ENCODE results near the gene KLHL20.
"Not testable (repeated sequence)": the region's sequence is repeated elsewhere in the genome, so short reads cannot be mapped to it uniquely, and the experiment has no call there.

The KLHL20 gene

DNA sequence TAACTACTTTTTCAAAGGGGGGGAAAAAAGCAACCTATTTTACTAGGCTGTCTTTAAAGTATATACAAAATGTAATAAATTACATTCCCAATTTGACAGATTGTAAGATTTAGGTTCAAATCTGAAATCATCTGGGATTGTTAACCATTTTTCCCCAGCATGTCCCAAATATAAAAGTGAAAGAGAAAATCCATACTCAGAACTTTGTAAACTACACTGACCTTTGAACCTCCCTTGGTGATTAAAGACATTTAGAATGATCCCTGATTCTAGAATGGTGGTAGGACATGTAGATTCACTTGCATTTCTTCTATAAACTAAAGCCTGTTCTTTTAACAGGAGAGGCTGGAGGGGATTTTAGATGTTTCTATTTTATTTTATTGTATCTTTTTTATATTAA lies 39.0 kb downstream of the KLHL20 start:
- DNase-seq (ENCODE audit: low read depth), result no peak

DNA sequence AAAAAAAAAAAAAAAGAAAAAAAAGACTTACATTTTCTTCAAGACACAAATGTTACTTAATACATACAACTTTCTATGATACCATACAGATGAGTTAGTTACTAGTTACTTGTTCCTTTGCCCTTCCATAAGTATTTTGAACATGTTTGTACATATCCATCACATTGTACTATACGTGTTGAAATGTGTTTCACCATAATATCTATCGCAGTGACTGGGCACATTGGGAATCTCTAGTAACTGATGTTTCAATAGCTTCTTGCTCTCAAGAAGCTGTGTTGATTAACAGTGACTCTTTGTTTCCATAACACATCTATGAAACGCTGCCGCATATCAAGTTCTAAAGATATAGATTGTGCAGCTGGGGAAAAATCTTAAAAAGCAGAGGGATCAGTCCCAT lies 42.9 kb downstream of the KLHL20 start:
- no peak for DNase-seq (ENCODE audit: low read depth)

DNA sequence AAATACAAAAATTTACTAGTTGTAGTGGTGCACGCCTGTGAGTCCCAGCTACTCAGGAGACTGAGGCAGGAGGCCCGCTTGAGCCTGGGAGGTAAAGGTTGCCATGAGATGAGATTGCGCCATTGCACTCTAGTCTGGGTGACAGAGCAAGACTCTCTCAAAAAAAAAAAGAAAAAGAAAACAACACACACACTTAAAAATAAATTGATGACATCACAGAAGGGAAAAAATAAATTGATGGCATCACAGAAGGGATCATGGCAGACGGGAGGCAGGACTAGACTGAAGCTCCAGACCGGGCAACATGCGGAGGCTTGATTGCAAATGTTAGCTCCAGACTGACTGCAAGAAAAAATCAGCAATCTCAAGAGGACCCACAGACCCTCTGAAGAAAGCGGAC lies 43.3 kb downstream of the KLHL20 start:
- DNase-seq (ENCODE audit: low read depth), result no peak

DNA sequence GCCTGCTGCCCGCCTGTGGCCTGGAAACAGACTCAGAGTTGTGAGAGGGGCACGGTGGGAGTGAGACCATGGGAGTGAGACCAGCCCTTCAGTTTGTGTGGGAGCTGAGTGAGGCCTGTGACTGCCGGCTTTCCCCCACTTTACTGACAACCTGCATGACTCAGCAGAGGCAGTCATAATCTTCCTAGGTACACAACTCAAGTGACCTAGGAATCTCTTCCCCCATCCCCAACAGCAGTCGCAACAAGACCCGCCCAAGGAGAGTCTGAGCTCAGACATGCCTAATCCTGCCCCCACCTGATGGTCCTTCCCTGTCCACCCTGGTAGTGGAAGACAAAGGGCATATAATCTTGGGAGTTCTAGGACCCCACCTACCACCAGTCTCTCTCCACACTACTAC lies 44.2 kb downstream of the KLHL20 start:
- DNase-seq (ENCODE audit: low read depth), result no peak

DNA sequence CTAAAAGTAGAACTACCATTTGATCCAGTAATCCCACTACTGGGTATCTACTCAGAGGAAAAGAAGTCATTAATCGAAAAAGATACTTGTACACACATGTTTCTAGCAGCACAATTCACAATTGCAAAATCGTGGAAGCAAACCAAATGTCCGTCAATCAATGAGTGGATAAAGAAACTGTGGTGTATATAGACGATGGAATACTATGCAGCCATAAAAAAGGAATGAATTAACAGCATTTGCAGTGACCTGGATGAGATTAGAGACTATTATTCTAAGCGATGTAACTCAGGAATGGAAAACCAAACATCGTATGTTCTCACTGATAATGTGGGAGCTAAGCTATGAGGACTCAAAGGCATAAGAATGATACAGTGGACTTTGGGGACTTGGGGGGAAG lies 49.5 kb downstream of the KLHL20 start:
- DNase-seq (ENCODE audit: low read depth), result not testable (repeated sequence)

DNA sequence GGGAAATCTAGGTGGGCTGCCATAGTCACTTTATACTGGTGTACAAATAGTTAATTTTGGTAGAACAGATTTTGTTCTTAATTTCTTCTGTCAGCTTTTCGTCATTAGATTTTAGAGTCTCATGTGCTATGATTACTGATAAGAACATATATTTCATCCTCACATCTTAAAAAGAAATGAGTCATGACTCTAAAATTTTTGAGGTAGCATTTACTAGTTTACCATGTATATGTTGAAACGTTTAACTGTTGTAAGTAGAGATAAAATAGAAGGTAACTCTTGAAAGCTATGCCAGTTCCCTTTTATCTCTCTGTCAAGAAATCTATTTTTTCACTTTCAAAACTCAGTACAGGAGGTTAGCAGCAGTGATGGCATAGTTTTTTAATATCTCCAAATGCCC lies 53.4 kb downstream of the KLHL20 start:
- no peak for DNase-seq (ENCODE audit: low read depth)

DNA sequence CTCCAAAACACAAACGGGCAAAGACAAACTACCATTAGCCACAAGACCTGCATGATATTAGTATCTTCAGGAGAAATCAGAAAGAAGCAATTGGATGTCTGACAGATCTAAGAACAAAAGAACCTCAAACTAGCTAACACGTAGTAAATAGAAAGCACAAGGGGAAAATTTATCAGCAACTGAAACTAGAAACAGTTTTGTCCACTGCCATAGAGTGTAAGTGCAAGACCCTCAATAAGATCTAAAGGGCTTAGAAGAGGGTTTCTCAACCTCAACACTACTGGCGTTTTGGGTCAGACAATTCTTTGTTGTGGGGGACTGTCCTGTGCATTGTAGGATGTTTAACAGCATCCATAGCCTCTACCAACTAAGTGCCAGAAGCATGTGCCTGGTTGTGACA lies 54.0 kb downstream of the KLHL20 start:
- no peak for DNase-seq (ENCODE audit: low read depth)

DNA sequence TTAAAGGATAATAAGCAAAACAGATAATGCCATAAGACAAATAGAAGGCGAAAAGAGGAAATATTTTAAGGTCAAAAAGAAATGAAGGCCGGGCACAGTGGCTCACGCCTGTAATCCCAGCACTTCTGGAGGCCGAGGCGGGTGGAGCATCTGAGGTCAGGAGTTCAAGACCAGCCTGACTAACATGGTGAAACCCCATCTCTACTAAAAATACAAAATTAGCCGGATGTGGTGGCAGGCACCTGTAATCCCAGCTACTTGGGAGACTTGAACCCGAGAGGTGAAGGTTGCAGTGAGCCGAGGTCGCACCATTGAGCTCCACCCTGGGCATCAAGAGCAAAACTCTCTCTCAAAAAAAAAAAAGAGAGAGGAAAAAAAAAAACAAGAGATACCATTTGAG lies 55.5 kb downstream of the KLHL20 start:
- DNase-seq (ENCODE audit: low read depth), result not testable (repeated sequence)

DNA sequence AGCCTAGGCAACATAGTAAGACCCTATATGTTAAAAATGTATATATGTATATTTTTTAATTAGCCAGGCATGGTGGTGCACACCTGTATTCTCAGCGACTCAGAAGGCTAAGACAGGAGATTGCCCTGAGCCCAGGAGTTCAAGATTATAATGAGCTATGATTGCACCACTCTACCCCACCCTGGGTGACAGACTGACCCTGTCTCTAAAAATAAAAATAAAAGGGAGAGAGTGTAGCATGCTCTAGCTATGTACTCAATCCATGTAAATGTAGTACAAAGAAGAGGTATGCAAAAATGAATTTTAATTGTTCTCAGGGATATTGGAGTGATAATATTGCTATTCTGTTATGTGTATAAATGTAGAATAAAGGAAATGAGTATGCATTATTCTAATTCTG lies 56.8 kb downstream of the KLHL20 start:
- DNase-seq (ENCODE audit: low read depth), result no peak

DNA sequence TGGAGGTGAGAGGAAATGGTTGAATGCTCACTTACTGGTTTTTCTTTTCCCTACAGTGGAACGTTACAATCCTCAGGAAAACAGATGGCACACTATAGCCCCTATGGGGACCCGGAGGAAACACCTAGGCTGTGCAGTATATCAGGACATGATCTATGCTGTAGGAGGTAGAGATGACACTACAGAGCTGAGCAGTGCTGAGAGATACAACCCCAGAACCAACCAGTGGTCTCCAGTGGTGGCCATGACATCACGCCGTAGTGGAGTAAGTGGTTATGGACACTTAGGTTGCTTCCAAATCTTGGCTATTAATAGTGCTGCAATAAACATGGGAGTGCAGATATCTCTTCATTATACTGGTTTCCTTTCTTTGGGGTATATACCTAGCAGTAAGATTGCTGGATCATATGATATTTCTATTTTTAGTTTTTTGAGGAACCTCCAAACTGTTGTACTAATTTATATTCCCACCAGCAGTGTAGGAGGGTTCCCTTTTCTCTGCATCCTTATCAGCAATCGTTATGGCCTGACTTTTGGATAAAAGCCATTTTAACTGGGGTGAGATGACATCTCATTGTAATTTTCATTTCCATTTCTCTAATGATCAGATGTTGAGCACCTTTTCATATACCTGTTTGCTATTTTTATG lies 60.9 kb downstream of the KLHL20 start:
- no peak for DNase-seq (ENCODE audit: low read depth)

DNA sequence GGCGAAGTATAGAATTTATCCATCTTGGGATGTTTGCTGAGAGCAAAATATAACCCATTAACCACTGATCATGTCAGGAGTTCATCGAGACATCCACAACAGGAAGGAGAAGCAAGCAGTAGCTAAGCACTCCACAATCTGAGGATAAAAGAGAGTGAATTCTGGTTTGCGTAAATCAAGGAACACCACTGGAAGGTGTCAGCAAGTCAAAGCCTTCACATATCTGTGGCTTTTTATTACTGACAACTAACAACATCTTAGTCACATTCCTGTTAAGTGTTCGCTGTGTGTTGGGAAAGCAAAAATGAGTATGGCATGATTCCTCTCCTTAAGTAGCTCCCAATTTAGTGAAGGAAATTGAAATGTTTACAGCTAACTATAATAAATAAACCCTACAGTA lies 65.2 kb downstream of the KLHL20 start:
- DNase-seq (ENCODE audit: low read depth), result no peak

DNA sequence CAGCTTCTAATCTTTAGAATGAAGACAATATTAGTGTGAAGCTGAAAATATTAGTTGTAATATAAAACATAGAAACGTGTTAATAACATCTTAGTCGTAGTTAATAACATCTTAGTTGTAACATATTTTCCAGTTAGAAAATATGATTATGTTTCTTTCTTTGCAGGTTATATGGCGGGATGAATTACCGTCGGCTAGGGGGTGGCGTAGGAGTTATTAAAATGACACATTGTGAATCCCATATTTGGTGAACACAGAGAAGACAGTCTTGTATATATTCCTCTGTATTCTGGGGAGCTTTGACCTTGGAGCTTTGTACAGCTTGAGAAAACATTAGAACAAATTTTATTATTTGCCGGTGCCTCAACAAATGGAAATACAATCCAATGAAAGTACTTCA lies 70.2 kb downstream of the KLHL20 start:
- DNase-seq (ENCODE audit: low read depth), result no peak

DNA sequence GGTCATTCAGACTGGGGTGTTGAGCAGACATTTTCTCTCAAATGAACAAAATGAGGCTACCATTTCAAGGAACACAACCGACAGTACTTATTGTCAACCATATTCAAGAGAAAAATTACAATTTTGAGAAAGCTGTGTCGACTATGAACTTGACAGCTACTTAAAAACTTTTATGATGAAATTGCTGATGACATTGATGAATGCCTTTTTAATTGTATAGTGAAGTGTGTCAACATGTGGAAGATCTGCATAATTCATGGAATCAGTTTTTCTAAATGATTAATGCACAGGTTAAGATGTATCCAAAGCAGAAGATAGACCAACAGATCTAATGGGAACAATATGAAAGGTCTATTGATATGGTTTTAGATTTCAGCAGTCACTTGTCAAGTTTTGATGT lies 75.1 kb downstream of the KLHL20 start:
- no peak for DNase-seq (ENCODE audit: low read depth)

DNA sequence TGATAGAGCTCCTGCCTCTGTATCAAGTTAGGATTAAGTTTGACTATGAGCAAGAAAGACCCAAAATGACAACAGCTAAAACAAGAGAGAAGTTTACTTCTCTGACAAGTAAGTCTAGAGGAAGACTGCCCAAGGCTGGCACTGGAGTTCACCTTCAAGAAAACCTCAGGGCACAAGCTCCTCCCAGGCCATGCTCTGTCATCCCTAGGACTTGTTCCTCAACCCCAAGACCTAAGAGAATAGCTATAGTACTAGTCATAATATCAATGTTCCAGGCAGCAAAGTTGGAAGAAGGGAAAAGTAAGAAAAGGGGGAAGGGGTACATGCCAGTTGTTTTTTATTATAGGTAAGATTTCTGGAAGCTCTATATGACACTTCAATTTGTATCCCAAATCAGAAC lies 83.3 kb downstream of the KLHL20 start:
- no peak for DNase-seq (ENCODE audit: low read depth)

DNA sequence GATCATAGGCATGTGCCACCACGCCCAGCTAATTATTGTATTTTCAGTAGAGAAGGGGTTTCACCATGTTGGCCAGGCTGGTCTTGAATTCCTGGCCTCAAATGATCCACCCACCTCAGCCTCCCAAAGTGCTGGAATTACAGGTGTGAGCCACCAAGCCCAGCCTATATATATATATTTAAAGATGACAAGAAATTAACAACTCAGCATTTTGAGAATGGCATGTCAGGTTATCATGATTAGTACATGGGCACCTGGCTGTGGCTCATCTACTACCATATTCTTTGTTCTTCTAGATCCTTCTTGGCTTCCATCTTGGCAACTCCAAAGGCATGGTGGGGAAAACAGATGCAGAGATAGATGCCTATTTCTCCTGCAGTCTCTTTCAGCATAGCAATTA lies 85.2 kb downstream of the KLHL20 start:
- not testable (repeated sequence) for DNase-seq (ENCODE audit: low read depth)

DNA sequence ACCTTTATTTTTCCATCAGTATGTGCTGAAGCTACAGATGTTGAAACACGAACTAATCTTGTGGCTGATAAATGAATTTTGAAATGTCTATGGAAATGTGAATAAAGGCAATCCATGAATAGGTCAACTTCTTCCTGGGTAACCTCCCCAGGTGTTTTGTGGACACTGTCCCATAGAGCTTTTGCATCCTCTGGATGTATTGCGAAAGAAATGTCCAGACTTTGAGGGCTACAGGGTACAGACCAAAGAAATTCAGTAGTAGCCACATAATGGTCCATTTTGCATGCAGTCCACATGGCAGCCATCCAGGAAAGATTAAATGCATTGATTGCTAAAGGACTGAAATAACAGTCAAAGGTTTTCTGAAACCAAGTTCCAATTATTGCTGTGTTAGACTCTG lies 88.2 kb downstream of the KLHL20 start:
- no peak for DNase-seq (ENCODE audit: low read depth)

DNA sequence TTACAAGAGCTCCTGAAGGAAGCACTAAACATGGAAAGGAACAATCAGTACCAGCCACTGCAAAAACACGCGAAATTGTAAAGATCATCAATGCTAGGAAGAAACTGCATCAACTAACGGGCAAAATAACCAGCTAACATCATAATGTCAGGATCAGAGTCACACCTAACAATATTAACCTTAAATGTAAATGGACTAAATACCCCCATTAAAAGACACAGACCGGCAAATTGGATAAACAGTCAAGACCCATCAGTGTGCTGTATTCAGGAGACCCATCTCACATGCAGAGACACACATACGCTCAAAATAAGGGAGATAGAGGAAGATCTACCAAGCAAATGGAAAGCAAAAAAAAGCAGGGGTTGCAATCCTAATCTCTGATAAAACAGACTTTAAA lies 98.9 kb downstream of the KLHL20 start:
- not testable (repeated sequence) for DNase-seq (ENCODE audit: low read depth)

DNA sequence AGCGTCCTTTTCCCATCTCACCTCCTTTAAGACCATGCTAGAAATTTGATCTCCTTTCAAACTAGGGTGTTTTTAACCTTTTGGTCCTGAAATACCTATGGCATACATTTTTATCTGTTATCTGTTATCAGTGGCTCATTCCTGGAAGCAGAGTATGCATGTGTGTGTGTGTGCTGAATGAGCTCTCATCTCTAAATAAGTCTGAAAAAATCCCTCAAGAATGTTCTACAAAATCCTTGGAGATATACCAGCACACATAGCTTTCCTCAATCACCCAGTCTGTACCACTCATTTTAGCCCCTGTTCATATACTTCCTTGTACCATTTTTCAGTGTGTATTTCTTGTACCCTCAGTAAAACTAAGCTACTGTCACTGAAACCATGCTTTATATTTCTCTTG lies 103.7 kb downstream of the KLHL20 start:
- no peak for DNase-seq (ENCODE audit: low read depth)

DNA sequence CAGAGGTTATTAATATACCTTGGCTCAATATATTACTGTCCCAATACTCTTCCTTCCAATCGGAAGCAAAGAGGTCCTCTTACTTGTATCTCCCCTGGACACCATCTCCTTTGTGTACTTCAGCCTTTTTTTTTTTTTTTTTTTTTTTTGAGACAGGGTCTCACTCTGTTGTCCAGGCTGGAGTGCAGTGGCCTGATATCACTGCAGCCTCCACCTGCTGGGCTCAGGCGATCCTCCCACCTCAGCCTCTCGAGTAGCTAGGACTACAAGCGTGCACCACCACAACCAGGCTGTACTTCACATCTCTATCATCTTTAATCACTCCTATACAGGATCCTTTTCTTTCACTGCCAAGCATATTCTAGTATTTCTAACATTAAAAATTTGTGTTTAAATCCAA lies 106.9 kb downstream of the KLHL20 start:
- DNase-seq (ENCODE audit: low read depth), result no peak

DNA sequence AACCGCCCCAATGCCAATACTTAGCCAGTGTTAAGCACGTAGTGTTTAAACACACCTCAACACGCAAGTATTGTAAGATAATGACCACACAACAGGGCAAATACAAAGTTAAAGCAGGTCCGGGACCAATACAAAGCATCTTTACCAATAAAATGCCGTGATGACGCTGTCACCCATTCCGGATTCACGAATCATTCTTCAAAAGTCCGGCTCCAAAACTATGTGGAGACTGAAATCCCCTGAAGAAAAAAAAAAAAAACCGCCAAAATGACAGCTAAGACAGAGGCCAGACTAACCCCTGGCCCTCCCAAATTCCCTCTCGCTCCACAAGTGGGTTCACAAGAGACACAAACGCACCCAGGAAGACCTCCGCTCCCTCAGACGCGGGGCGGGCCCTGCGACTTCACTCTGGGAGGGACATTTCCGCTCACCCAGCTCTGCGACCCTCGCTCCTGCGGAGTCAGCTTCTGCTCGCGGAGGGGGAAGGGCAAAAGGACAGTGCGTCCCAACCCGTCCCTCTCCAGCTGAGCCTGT lies 109.1 kb downstream of the KLHL20 start:
- no peak for DNase-seq (ENCODE audit: low read depth)

DNA sequence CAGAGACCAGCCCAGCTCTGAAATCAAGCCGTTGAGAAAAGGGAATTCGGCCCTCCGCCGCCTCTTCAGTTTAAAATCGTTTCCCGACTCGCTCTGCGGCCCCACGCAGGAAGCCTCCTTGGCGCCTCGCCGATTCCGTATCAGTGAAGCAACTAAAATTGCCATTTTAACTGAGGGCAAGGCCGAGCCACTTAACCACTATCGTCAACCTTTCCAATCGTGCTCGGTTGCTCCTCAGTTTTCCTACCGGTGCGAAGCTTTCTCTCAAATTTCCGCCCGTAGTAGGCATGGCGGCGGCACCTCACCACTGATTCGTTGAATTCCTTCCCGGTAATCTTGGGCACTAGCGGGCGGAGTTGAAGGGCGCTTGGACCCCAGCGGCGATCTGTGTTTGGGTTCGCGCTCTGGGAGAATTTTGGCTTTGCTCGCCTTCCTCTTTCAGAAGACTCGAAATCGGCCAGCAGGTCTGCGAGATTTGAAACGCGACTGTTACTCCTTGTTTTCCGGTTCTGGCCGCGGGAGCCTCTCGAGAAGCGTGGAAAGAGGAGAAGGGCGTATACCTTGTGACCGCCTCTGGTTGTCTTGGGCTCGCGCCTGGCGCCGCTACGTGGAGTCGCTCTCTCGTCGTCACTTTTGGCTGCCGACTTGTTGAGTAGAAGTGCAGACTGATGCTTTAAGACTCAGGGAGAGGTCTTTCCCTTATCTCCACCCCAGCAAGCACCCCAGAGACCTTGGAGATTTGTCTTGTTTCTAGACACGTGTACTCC lies 109.7 kb downstream of the KLHL20 start, which contains the start of the genes CENPL and DARS2:
Gene CENPL (minus strand): TSS at position 569 of the 767 bp plus-strand sequence. CDS start 13,584 bp downstream, outside the sequence.
Gene DARS2 (plus strand): TSS at position 359 of the 767 bp plus-strand sequence. CDS start 557 bp downstream, outside the sequence.
- peak; percentile 84 for DNase-seq (ENCODE audit: low read depth)

DNA sequence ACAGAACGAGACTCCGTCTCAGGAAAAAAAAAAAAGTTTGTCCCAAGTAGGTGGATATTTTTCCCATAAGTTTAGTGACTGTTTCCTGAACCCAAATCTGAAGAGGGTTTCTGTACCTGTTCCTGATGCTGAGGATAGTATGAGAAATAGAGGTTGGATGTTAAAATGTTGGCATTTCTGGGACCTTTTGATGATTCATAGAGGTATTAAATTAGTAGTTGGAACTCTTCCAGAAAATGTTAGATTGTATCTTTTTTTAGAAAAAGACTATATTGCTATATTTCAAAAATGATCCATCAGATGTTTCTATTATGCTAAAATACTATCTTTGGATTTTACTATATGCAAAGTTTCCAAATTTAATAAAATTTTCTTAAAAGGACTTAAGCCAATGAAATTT lies 112.8 kb downstream of the KLHL20 start:
- no peak for DNase-seq (ENCODE audit: low read depth)

DNA sequence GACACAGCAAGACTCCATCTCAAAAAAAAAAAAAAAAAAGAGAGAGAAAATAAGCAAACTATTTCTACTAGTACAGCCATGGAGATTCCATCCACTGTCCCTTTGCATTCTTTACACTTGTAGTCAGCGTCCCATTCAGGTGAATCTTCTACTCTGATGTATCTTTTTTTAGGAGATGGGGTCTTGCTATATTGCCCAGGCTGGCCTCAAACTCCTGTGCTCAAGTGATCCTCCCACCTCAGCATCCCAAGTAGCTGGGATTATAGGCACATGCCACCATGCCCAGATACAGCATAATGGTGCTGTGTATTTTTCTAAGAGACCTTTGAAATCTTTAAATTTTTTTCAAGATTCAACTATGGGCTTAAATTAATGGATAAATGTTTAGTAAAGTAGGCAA lies 118.0 kb downstream of the KLHL20 start:
- DNase-seq (ENCODE audit: low read depth), result no peak

All from stimulated activated CD4-positive, alpha-beta T cell treated with anti-CD3 and anti-CD28 coated beads, Interleukin-2, amount 100 ng/mL, for 4 hours (primary cell).